ENCODE results near the gene KDM5C. TPM values are rescaled to one million over a fixed set of nuclear protein-coding genes. Genes with fewer than 3 reads are reported as not detected.
A peak's percentile ranks its signal among the peaks of the same experiment; 100 is the strongest.

The KDM5C gene
- total and polyA plus RNA-seq, 9 of the 15 experiments (the other 6 are each of a cell fraction or from before 2014, with no cell fraction given): 0.62 to 136 (median 52.4) TPM

GRCh38 chrX:53224860-53225797, at the start of gene KDM5C (continued):
- TF ChIP-seq ZNF830 (CRISPR knock-in tag; IDR thresholded peaks at IDR 0.05) (no peak), THAP12 (CRISPR knock-in tag; IDR thresholded peaks at IDR 0.05) (no peak), ZBED1 (IDR thresholded peaks at IDR 0.05) (peak; percentile 17; the same call in 1 of the 2 replicates), STAT5A (IDR thresholded peaks at IDR 0.05; ENCODE audit: borderline replicate concordance, low read length) (no peak), RFX5 (IDR thresholded peaks at IDR 0.05; ENCODE audit: low read depth, low read length) (no peak), BRD9 (IDR thresholded peaks at IDR 0.05; ENCODE audit: low read depth, partially characterized antibody) (peak; percentile 95), RAD51 (IDR thresholded peaks at IDR 0.05; ENCODE audit: borderline replicate concordance, low read depth) (peak; percentile 63; the same call in 1 of the 2 replicates), TSHZ1 (CRISPR knock-in tag; IDR thresholded peaks at IDR 0.05) (no peak), MTA2 (IDR thresholded peaks at IDR 0.05; ENCODE audit: low read depth) (no peak), TBP (optimal IDR thresholded peaks at IDR 0.05; ENCODE audit: low read depth, low read length) (peak; percentile 94), GTF2F1 (IDR thresholded peaks at IDR 0.05; ENCODE audit: low read depth, low read length) (no peak), ZNF384 (IDR thresholded peaks at IDR 0.05; ENCODE audit: low read depth, low read length) (no peak), RBM17 (IDR thresholded peaks at IDR 0.05; ENCODE audit: borderline replicate concordance, low read depth, low read length) (no peak), PHF8 (IDR thresholded peaks at IDR 0.05; ENCODE audit: borderline replicate concordance, low read length) (peak; percentile 93), ZNF133 (CRISPR knock-in tag; IDR thresholded peaks at IDR 0.05) (no peak), SAFB2 (IDR thresholded peaks at IDR 0.05; ENCODE audit: borderline replicate concordance, low read depth, low read length, severe bottlenecking) (no peak)
- TF ChIP-seq, protein P1, sequence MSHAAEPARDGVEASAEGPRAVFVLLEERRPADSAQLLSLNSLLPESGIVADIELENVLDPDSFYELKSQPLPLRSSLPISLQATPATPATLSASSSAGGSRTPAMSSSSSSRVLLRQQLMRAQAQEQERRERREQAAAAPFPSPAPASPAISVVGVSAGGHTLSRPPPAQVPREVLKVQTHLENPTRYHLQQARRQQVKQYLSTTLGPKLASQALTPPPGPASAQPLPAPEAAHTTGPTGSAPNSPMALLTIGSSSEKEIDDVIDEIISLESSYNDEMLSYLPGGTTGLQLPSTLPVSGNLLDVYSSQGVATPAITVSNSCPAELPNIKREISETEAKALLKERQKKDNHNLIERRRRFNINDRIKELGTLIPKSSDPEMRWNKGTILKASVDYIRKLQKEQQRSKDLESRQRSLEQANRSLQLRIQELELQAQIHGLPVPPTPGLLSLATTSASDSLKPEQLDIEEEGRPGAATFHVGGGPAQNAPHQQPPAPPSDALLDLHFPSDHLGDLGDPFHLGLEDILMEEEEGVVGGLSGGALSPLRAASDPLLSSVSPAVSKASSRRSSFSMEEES (CRISPR knock-in tag; IDR thresholded peaks at IDR 0.05): no peak
- TF ChIP-seq, protein P2, sequence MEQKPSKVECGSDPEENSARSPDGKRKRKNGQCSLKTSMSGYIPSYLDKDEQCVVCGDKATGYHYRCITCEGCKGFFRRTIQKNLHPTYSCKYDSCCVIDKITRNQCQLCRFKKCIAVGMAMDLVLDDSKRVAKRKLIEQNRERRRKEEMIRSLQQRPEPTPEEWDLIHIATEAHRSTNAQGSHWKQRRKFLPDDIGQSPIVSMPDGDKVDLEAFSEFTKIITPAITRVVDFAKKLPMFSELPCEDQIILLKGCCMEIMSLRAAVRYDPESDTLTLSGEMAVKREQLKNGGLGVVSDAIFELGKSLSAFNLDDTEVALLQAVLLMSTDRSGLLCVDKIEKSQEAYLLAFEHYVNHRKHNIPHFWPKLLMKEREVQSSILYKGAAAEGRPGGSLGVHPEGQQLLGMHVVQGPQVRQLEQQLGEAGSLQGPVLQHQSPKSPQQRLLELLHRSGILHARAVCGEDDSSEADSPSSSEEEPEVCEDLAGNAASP (IDR thresholded peaks at IDR 0.05): no peak
